ENCODE data around the gene SLC6A6. TPM values are rescaled to one million over a fixed set of nuclear protein-coding genes. Genes with fewer than 3 reads are reported as not detected.

The SLC6A6 gene
- total and polyA plus RNA-seq, 11 donors: 9.1 to 121 (median 34.9) TPM

- Histone ChIP-seq H3K4me3 (peak overlapping the region in 1 of 12 donors; percentile 11), H3K36me3 (no peaks in the 10 kb centered on the region), H3K4me1 (peaks cover 0 to 84% (median 58%) of the 10 kb centered on the region in 12 donors), H3K27ac (peak overlapping the region in 11 of 12 donors; percentile 41 to 95 (median 88)), H3K9me3 (no peaks in the 10 kb centered on the region), H3K27me3 (peaks cover 0 to 3% (median 0%) of the 10 kb centered on the region in 9 donors)
- 78 to 88% (median 82%) methylated on average over 12 of the region's 12 CpGs for WGBS, 4 donors
- TF ChIP-seq POLR2A (IDR thresholded peaks at IDR 0.05): no peak
- no peak for TF ChIP-seq CTCF (IDR thresholded peaks at IDR 0.05)
- ATAC-seq (no peak), DNase-seq (peak in 2 of 5 donors; percentile 15 to 16)
- intact Hi-C loops (cut with DNase I): no loop called here
These were observed 134.6 kb downstream of the SLC6A6 start for GRCh38 chr3:14536837-14537589.

GRCh38 chr3:14537590-14538450 lies 135.4 kb downstream of the SLC6A6 start:
- 71 to 78% (median 73%) methylated on average over 9 to 10 of the region's 10 CpGs for WGBS, 4 donors
- DNase-seq: peak in 4 of 5 donors; percentile 54 to 77 (median 66)
- Histone ChIP-seq H3K9me3 (no peaks in the 10 kb centered on the region), H3K27ac (peak overlapping the region in 11 of 12 donors; percentile 49 to 95 (median 88)), H3K4me3 (peak overlapping the region in 2 of 12 donors; percentile 11 to 21), H3K4me1 (peaks cover 0 to 78% (median 54%) of the 10 kb centered on the region in 12 donors), H3K36me3 (no peaks in the 10 kb centered on the region), H3K27me3 (peaks cover 0 to 3% (median 0%) of the 10 kb centered on the region in 9 donors)
- ATAC-seq: peak in 3 of 4 donors; percentile 47 to 53 (median 49)
- TF ChIP-seq CTCF (IDR thresholded peaks at IDR 0.05): no peak
- no peak for TF ChIP-seq POLR2A (IDR thresholded peaks at IDR 0.05)
- intact Hi-C loops (cut with DNase I): loop anchor here in 3 of 10 donors (2.0 kb wide), 2 partner anchors 13 to 15 kb away; no protein-coding TSS in a partner anchor

GRCh38 chr3:14538451-14539088 lies 136.2 kb downstream of the SLC6A6 start:
- ATAC-seq: peak in 3 of 4 donors; percentile 6 to 43 (median 19)
- Histone ChIP-seq H3K4me3 (peak overlapping the region in 11 of 12 donors; percentile 2 to 75 (median 56)), H3K9me3 (no peaks in the 10 kb centered on the region), H3K27me3 (peaks cover 0 to 3% (median 0%) of the 10 kb centered on the region in 9 donors), H3K27ac (peak overlapping the region; percentile 40 to 95 (median 88)), H3K36me3 (no peaks in the 10 kb centered on the region), H3K4me1 (peaks cover 0 to 78% (median 49%) of the 10 kb centered on the region in 12 donors)
- WGBS, 4 donors: 55 to 75% (median 61%) methylated on average over 3 of the region's 3 CpGs
- intact Hi-C loops (cut with DNase I): loop anchor here in 3 of 10 donors (2.0 kb wide), 2 partner anchors 14 to 16 kb away; no protein-coding TSS in a partner anchor
- peak in 3 of 5 donors; percentile 50 to 63 (median 54) for DNase-seq
- TF ChIP-seq POLR2A (IDR thresholded peaks at IDR 0.05) (no peak), CTCF (IDR thresholded peaks at IDR 0.05) (no peak)

Other genes starting within 250 kb of the SLC6A6 start
- gene XPC, start 224.0 kb upstream of the SLC6A6 start, total RNA-seq: 10 to 100 TPM in 5 of 9 donors, 1 to 10 TPM in 4; 7.0 to 20.0 (median 11.1) TPM
- gene XPC, start 224.0 kb upstream of the SLC6A6 start, polyA plus RNA-seq: 1 to 10 TPM; 6.1 to 9.2 TPM
- 10 to 100 TPM; 11.6 to 15.9 (median 13.7) TPM for gene LSM3, start 223.8 kb upstream of the SLC6A6 start, total RNA-seq
- gene LSM3, start 223.8 kb upstream of the SLC6A6 start, polyA plus RNA-seq: 10 to 100 TPM; 11.7 to 14.0 TPM
- gene GRIP2, start 137.7 kb downstream of the SLC6A6 start, total RNA-seq: 10 to 100 TPM in 8 of 9 donors, 1 to 10 TPM in 1; 5.8 to 56.7 (median 28.7) TPM
- 10 to 100 TPM in 1 of 2 donors, 1 to 10 TPM in 1; 6.3 to 42.6 TPM for gene GRIP2, start 137.7 kb downstream of the SLC6A6 start, polyA plus RNA-seq
- 10 to 100 TPM in 7 of 9 donors, 1 to 10 TPM in 2; 8.7 to 16.1 (median 11.7) TPM for gene CCDC174, start 249.2 kb downstream of the SLC6A6 start, total RNA-seq
- gene CCDC174, start 249.2 kb downstream of the SLC6A6 start, polyA plus RNA-seq: 10 to 100 TPM in 1 of 2 donors, 1 to 10 TPM in 1; 9.2 to 13.2 TPM